CD4-positive, alpha-beta T cell treated with Interleukin-17A for 4 hours (primary cell): Measurements from ENCODE around the gene DDX1.

ENCODE experiments used
- DNase-seq: peaks from one replicate; pipeline ENCODE4 v3.0.0-alpha.2; 2020; ENCODE audit warnings: mixed read lengths

The DDX1 gene

DNA sequence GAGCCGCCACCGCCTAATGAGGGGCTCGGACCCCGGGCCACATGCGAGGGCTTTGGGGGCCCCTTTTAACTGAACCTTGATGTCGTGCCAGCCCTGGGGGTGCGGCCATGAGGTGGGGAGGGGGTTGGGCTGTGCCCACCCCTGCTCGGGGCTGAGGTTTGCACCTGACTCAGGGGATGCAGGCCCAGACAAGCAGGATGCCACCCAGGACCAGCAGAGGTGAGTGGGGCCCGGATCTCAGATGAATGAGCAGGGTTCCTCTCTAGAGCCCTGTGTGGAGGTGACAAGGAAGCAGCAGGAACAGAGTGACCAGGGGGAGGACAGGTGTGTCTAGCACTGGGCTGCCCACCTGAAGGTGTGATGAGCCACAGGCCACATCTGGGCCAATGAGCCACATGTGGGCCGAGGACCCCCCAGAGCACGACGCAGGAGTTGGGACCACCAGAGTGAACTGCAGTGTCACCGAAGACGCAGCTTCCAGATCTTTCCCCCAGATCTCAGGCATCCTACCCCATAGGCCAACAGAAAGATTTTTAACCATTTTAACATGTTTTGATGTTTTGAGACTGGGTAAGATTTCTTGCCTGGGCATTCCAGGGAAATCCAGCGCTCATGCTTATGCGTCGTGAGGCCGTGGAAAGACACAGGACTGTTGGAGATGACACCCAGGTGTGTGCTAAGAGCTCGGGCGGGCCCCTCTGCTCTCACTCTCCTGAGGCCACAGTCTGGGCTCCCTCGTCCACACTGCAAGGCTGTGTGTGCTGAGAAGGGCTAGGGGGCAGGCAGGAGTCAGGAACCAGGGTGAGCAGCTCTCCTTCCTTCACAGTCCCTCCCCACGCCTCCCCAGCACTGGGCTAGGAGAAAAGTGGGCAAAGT is 73.6 kb downstream of the DDX1 start:
- DNase-seq: no peak

DNA sequence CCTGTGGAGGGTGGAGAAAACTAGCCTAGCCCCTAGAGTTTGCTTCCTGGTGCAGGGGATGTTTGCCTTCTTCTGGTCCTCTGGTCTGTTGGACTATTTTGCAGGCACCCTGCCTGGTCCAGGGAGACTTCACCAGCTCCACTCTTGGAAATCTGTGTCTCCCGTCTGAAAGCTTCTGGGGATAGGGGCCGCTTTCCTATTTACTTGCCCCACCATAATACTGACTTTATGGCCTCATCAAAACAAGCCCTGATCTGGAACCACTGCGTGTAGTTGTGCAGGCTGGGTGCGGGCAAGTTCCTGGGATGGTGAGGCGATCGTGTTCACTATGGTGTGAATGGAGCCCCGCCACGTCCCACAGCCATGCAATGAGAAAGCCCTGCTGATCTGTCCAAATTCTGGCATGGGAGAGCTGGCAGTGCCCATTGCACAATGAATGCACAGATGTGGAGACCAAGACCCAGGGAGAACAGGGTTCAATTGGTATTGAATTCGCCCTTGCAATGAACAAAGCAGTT is 74.3 kb downstream of the DDX1 start:
- DNase-seq: no peak

DNA sequence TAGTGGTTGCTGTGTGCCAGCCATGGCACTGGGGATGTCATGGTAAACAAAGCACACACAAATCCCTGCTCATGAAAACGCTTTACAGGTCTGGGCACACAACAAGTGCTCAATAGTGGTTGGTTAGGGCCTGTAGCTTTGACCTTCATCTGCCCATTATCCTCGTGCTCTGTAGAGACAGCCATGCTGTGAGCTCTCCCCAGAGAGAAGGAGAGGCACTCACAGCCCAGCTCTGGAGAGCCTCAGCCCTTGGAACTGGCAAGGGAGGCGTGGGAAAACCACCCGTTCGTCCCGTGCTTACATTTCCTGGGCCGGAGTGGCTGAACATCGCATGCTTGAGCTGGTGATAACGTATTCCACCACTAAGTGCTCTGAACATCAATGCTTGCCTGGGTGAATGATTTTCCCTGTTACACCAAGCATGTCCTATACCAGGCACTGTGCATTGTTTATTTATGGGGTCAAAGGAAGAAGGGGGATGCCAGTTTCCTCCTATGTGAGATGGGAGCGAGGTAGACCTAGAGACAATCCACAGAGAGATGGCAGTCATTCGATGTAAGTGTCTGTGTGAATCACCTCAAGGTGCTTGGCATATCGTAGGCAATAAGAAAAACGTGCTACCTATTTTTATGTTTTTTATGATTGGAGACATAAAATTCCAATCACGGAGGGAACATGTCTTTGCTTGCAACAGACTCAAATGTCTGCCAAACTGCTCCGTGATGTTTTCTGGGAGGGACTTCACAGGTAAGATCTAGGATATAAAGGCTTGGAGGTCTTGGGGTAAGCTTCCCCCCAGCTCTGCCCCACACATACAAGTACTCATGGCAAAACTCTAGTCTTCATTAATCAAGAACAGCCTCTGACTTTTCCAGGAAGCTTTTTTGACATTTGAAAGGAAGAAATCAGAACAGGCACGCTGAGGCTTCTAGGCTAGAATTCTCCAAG is 75.5 kb downstream of the DDX1 start:
- no peak for DNase-seq

DNA sequence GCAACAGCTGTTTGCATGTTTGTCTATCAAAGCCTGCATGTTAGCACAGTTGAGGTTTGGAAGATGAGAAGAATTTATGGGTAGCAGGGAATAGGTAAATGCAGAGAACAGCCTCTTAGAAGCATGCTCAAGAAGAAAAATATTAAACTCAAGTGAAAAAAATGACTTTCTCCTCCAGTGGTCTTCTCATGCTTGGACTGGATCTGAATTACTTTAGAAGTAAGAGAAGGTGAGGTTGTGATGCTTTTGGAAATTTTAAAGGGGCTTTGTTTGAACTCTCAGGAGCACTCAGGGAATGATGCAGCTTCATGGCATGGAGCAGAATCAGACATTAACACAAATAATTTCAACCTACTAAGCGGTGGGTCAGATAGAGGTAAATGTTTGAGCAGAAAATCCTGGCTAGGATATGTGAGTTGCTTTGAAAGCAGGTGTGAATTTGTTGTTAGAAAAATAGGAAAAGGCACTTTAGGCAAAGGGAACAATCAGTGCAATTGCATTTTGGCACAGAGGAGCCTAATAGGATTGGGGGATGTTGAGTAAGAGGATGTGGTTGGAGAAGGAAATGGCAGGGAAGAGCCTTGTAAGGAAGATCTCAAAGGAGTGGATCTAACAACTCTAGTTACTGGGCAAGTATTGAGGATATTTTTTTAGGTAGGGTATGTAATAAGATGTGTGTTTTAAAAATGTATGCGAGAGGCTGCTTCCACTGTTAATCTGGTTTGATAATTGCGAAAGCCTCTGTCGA is 76.3 kb downstream of the DDX1 start:
- no peak for DNase-seq

- DNase-seq: no peak
Observed at GRCh38 chr2:15668611-15669305, 77.1 kb downstream of the DDX1 start.

GRCh38 chr2:15669375-15669910 is 77.8 kb downstream of the DDX1 start:
- no peak for DNase-seq

DNA sequence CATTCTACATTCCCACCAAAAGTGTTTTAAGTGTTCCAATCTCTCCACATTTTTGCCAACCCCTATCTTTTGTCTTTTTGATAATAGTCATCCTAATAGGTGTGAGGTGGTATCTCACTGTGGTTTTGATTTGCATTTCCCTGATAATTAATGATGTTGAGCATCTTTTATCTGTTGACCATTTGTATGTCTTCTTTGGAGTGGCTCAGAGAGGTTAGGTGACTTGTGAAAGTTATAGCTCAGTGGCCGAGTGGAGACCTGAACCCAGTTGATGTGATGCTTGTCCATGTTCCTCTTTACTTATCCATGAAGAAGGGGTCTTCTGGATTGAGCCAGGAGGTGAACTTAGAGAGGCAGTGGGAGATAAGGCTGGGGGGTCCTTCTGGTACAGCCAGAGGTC is 78.8 kb downstream of the DDX1 start:
- DNase-seq: no peak

GRCh38 chr2:15670981-15671380 is 79.3 kb downstream of the DDX1 start:
- DNase-seq: no peak

DNA sequence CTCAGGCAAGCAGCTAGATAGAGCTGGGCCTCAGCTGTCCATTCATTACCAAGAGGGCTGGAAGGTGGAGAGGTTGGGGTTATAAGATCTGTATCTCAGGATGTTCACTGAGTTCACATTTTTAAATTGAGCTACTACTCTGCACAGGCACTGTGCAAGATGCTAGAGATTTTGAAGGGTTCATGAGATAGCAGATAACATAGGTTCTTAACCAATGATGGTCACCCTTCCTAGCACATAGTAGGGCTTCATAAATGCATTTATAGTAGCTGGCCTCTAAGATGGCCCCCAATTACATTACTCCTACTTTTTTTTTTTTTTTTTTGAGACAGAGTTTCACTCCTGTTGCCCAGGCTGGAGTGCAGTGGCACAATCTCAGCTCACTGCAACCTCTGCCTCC is 79.7 kb downstream of the DDX1 start:
- no peak for DNase-seq

DNA sequence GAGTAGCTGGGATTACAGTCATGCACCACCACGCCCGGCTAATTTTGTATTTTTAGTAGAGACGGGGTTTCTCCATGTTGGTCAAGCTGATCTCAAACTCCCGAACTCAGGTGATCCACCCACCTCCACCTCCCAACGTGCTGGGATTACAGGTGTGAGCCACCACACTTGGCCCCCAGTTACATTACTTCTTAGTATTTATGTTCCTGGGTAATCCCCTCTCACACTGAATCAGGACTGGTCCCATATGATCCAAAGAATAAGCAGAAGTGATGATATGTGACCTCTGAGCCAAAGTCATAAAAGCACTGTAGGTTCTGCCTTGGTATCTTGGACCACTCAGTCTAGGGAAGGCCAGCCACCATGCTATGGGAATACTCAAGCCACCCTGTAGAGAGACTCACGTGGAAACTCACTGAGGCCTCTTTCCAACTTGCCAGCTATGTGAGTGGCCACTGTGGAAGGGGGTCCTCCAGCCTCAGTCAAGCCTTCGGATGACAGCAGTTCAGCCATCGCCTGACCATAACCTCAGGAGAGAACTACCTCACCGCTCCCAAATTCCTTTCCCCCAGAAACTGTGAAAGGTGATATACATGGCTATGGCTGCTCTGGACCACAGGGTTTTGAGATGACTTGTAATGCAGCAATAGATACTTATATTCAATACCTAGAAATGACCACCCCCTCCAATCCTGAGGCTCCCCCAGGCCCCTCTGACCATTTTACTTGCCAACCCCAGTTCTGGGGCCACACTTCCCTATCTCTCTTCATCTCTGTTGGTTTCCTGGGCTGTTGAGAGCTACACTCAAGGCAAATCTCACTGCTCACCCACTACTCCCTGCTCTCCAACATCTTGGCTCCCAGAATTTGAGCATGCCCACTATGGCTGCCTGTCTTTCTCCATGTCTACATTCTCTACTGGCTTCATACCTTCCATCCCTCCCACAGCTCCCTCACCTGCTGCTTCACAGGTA is 80.5 kb downstream of the DDX1 start:
- no peak for DNase-seq

- no peak for DNase-seq
Observed at GRCh38 chr2:15672961-15673918, 81.6 kb downstream of the DDX1 start.

DNA sequence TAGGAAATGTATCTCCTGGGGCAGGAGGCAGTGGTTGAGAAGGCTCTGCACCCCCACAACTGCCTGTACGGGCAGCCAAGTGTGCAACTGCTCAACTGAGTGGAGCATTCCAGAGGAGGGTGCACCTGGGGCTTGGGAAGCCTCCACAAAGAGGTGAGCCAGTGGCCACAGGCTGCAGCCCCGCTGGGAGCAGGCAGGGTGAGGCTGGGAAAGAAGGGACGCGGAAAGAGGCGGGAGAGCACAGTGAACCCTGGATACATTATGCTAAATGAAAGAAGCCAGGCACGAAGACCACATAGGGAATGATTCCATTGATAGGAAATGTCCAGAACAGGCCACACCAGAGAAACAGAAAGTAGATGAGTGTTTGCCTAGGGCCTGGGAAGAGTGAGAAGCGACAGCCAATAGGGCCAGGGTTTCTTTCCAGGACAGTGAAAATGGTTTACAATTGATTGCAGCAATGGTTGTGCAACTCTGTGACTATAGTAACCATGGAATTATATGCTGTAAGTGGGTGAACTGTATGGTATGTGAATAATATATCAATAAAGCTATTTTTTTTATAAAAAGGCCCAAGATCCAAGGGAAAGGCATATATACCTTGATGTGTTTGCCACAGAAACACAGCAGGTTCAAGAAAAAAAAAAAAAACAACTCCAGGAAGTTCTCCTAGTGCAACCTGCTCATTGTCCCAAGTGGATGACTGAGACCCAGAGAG is 82.4 kb downstream of the DDX1 start:
- DNase-seq: no peak

GRCh38 chr2:15674637-15675455 is 83.2 kb downstream of the DDX1 start:
- DNase-seq: no peak

DNA sequence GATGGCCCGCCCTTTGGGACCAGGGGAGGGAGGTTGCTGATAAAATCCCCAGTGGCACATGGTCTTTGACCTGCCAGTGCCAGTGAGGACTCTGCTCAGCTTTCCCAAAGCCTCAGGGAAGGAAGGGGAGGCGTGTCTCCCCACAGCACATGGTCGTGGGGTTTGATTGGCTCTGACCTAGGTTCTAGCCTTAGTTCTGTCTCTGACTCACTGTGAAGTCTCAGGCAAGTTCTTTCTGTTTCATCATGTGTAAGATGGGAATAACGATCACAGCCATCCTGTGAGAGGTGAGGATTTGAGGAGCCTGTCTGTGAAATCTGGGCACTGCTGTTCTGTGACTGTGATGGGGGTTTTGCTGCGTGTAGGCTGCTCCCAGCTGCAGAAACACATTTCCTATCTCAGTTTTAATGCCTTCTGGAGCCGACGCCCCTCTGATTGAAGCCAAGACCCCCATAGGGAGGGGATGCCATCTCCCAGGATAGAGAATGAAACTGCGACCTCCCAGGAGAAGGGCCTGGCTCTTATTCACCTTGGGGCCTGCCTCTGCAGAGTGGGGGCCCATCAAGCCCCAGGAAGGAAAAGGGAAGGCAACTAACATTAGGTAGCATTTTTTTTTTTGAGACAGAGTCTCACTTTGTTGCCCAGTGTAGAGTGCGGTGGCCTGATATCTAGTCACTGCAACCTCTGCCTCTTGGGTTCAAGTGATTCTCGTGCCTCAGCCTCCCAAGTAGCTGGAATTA is 84.0 kb downstream of the DDX1 start:
- DNase-seq: no peak

- DNase-seq: no peak
Observed at GRCh38 chr2:15677141-15677843, 85.6 kb downstream of the DDX1 start.

- DNase-seq: no peak
Observed at GRCh38 chr2:15678346-15678745, 86.7 kb downstream of the DDX1 start.
